HG02588 (cell line): ENCODE measurements around the gene SLC41A3.
"Not testable (repeated sequence)": the region's sequence is repeated elsewhere in the genome, so short reads cannot be mapped to it uniquely, and the experiment has no call there.

Source experiments
- ATAC-seq: cut with Tn5 transposase; IDR thresholded peaks from one replicate; pipeline ENCODE4 v1.9.1; 2021; ENCODE audit warnings: mild to moderate bottlenecking, moderate library complexity; ENCODE audit not compliant: unreplicated experiment

SLC41A3 gene

DNA sequence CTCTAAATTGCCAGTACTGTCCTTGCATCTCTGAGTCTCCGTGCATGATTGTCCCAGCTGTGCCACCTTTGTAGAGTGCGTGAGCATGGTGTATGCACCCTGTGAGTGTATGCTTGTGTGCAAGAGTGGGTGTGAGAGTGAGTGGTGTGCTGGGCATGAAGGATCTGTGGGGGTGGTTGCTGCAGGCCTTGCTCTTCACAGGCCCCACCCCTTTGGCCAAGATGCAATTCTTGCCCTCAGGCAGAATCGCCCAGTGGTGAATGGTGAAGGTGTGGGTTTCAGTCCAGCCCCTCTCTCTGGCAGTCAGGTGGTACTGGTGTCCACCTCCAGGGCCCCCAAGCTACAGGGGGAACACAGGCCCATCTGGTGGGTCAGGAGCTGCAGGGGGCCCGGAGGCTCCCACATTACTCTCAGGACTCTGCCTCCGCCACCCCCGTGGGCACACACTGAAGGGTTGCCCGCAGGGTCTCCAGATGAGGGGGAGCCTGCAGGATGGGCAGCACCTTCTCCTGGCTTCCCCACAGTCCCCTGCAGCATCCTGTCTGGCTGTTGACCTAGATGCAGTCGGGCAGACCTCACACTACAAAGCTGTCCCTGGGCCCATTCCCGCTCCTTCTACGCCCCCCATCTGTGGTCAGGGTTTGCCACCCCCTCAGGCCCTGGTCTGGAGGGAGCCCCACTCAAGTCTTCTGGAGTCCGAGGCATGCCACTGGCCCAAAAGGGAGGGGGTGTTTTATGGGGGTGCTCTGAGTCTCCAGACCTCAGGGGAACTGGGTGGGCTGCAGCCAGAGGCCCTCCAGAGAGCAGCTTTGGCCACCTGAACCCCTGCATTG, 123.3 kb downstream of the SLC41A3 start:
- ATAC-seq: no peak

DNA sequence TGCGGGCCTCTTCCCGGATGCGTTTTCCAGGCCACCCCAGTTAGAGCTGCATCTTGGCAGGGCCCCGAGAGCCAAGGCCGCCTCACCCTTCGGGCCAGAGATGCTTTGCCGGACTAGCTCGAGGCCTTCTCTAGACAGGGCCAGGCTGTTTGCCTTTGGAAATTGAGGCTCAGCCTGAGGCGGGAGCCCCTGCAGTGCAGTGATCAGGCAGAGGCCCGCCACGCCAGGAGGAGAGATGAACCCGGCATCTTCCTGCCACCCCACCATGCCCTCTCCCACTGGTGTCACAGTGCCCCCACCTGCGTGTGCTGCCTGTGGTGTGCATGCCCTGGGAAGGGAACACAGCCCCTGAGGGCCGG, 123.9 kb downstream of the SLC41A3 start:
- ATAC-seq: no peak

DNA sequence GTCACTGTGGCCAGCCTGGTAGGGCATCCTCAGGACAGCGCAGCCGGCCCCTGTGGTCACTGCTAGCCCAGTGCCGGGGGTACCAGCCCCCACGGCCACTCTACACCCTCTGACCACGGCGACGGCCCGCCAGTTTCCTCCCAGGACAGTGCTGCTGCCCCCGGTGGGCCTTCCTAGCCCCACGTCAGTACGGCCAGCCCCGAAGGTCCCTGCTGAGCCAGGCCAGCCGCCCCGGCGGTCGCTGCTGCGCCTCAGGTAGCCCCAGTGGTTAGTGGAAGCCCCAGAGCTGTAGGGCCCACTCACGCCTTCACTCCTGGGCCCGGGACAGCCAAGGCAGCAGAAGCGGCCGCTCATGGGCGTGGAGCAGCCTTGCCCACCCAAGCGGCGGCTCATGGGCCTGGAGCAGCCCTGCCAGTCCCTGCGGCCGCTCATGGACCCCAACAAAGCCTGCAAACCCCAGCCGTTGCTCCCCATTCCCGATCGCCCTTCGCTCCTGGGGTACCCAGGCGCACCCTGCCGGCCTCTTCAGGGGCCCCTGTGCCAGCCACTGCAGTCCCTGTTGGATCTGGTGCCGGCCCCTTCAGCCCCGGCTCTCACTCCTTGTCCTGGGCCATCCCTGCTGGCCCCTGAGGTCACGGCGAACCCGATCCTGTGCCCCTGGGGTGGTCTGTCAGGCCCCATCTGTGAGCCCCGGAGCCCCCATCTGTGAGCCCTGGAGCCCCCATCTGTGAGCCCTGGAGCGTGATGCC, 124.4 kb downstream of the SLC41A3 start:
- ATAC-seq: no peak

GRCh38 chr3:125958511-125959316, 125.2 kb downstream of the SLC41A3 start:
- no peak for ATAC-seq

- no peak for ATAC-seq
These were observed 126.0 kb downstream of the SLC41A3 start for GRCh38 chr3:125957674-125958510.

DNA sequence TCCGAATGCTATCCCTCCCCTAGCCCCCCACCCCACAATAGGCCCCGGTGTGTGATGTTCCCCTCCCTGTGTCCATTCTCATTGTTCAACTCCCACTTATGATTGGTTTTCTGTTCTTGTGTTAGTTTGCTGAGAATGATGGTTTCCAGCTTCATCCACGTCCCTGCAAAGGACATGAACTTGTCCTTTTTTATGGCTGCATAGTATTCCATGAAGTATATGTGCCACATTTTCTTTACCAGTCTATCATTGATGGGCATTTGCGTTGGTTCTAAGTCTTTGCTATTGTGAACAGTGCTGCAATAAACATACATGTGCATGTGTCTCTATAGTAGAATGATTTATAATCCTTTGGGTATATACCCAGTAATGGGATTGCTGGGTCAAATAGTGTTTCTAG, 126.9 kb downstream of the SLC41A3 start:
- ATAC-seq: not testable (repeated sequence)
